GM23248 (cell line): Measurements from ENCODE around the gene CREG1.

Experiments
- EZH2 ChIP-seq: fragments of 200-600 bp; sonication (generic); IDR thresholded peaks from 2 replicates; pipeline ENCODE4 v1.6.1; 2018; ENCODE audit warnings: antibody characterized with exemption, mild to moderate bottlenecking; ENCODE audit not compliant: insufficient read depth, poor library complexity, severe bottlenecking
- EZH2phosphoT487 ChIP-seq: fragments of 200-600 bp; sonication (generic); IDR thresholded peaks from 2 replicates; pipeline ENCODE4 v1.6.1; 2018; ENCODE audit warnings: antibody characterized with exemption, moderate library complexity, mild to moderate bottlenecking, low read depth; ENCODE audit not compliant: insufficient read depth

DNA sequence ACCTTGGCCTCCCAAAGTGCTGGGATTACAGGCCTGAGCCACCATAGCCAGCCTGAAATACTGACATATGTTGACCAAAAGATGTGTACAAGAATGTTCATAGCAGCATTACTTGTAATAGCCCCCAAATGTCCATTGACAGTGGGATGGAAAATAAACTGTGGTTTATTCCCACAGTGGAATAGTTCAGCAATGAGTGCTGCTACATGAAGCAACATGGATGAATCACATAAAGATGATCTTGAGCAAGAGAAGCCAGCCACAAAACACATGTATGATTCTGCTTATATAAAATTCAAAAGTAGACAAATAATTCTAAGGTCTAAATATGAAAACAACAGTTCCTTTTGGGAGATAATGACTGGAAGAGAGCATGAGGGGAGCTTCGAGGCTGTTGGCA lies 9.1 kb upstream of the CREG1 start:
- TF ChIP-seq EZH2phosphoT487, result no peak
- TF ChIP-seq EZH2, result no peak
